ENCODE data around the gene CLSTN2. TPM values are rescaled to one million over a fixed set of nuclear protein-coding genes. Genes with fewer than 3 reads are reported as not detected.

CLSTN2 gene
- total and polyA plus RNA-seq, 2 experiments from 2014 or later: 3.5 to 7.0 TPM

DNA sequence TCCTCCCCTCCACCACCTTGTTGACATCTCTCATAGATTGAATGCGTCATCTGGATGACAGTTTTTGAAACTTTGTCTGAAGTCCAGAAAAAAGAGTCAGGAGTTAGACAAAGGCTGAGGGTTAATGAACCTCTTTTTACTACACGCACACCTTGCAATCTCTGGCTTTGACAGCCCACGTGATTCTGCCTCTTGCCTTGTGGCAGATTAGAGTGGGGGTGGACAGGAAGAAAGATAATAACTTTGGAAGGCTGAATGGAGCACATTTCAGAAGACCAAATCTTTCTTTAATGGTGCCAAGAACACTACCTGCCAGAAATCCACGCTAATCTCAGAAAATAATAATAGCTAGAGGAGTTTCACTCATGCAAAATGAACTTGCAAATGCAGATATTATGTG lies 415.0 kb downstream of the CLSTN2 start:
- TF ChIP-seq CTCF (IDR thresholded peaks at IDR 0.05; ENCODE audit: low read depth, low read length): no peak
- H3K4me3 ChIP-seq: no peak overlapping the region
- peaks cover 20% of the 10 kb centered on the region for H3K4me1 ChIP-seq (ENCODE audit: low read depth)
- H3K9me3 ChIP-seq (ENCODE audit: low read depth): no peaks in the 10 kb centered on the region
- DNase-seq (ENCODE audit: low read depth in 1 of 2, low spot score in 1 of 2): peak in 1 of 2 donors; percentile 45
- no peak overlapping the region for H3K27ac ChIP-seq
- H3K36me3 ChIP-seq: no peaks in the 10 kb centered on the region
- H3K27me3 ChIP-seq: no peaks in the 10 kb centered on the region

- Histone ChIP-seq H3K9me3 (ENCODE audit: low read depth) (no peaks in the 10 kb centered on the region), H3K4me3 (no peak overlapping the region)
- TF ChIP-seq CTCF (IDR thresholded peaks at IDR 0.05; ENCODE audit: low read depth, low read length): no peak
Measured at GRCh38 chr3:140351466-140351865, 416.5 kb downstream of the CLSTN2 start.

GRCh38 chr3:140355481-140355880 lies 420.5 kb downstream of the CLSTN2 start:
- Histone ChIP-seq H3K27ac (no peak overlapping the region), H3K27me3 (no peaks in the 10 kb centered on the region), H3K9me3 (ENCODE audit: low read depth) (no peaks in the 10 kb centered on the region), H3K4me3 (no peak overlapping the region), H3K4me1 (ENCODE audit: low read depth) (peaks cover 10% of the 10 kb centered on the region), H3K36me3 (no peaks in the 10 kb centered on the region)
- no peak for DNase-seq (ENCODE audit: low read depth in 1 of 2, low spot score in 1 of 2)
- no peak for TF ChIP-seq CTCF (IDR thresholded peaks at IDR 0.05; ENCODE audit: low read depth, low read length)

More at GRCh38 chr3:140351466-140351865, 416.5 kb downstream of the CLSTN2 start:
- no peak for DNase-seq (ENCODE audit: low read depth in 1 of 2, low spot score in 1 of 2)
- H3K4me1 ChIP-seq (ENCODE audit: low read depth): peaks cover 20% of the 10 kb centered on the region
- no peaks in the 10 kb centered on the region for H3K27me3 ChIP-seq
- no peaks in the 10 kb centered on the region for H3K36me3 ChIP-seq
- H3K27ac ChIP-seq: no peak overlapping the region

DNA sequence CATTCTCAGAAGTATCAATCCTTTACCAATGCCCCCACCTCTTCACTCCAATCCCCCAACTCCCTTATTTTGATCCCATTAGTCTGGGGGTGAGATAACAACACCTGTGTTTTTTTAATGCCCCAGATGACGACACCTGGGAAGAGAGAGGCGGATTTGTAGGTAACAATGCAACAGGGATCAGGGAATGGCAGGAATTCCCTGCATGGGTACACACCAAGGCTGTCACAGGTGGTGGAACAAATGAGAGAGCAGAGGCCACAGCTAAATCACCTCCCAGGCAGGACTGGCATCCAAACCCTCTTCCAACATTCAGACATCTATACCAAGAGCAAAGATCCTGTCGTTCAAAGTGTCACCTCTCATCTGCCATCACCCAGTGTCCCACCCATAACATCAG lies 423.7 kb downstream of the CLSTN2 start:
- no peak overlapping the region for H3K27ac ChIP-seq
- no peak for TF ChIP-seq CTCF (IDR thresholded peaks at IDR 0.05; ENCODE audit: low read depth, low read length)
- no peak for DNase-seq (ENCODE audit: low read depth in 1 of 2, low spot score in 1 of 2)

DNA sequence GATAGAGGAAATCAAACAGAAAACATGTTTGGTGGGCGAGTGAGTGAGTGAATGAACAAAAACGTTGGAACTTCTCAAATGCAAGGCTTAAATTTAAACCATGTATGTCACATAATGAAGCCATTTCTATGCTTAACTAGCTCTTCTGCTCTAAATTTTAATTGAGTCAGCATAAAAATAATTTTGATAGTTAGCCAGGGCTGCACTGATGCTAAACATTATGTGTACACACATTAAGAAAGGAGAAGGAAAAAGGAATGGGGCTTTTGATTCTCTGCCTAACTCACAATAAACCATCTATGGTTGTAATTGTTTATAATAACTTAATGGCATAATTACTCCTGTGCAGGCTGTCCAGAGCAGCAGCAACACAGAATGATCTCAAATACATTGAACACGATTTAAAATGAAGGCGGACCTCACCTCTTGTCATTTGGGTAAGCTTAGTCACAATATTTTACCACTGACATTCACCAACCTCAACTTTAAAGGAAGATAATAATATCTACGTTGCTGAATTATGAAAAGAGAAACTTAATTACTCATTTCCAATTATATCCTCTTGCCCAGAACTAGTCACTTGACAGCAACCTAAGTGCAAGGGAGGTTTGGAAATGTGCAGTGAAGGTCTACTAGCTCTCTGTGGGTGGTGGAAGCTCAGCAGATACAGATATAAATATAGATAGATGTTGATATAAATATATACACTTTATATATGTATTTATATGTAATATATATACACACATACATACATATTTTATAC lies 424.4 kb downstream of the CLSTN2 start:
- no peak for DNase-seq (ENCODE audit: low read depth in 1 of 2, low spot score in 1 of 2)

More for the DNA sequence above, 423.7 kb downstream of the CLSTN2 start:
- Histone ChIP-seq H3K9me3 (ENCODE audit: low read depth) (no peaks in the 10 kb centered on the region), H3K36me3 (no peaks in the 10 kb centered on the region), H3K4me1 (ENCODE audit: low read depth) (no peaks in the 10 kb centered on the region), H3K4me3 (no peak overlapping the region), H3K27me3 (no peaks in the 10 kb centered on the region)

More for the DNA sequence above, 424.4 kb downstream of the CLSTN2 start:
- no peaks in the 10 kb centered on the region for H3K9me3 ChIP-seq (ENCODE audit: low read depth)
- no peaks in the 10 kb centered on the region for H3K36me3 ChIP-seq
- H3K27me3 ChIP-seq: no peaks in the 10 kb centered on the region
- TF ChIP-seq CTCF (IDR thresholded peaks at IDR 0.05; ENCODE audit: low read depth, low read length): no peak
- no peaks in the 10 kb centered on the region for H3K4me1 ChIP-seq (ENCODE audit: low read depth)
- H3K27ac ChIP-seq: no peak overlapping the region
- no peak overlapping the region for H3K4me3 ChIP-seq

Data from cardiac muscle cell (in vitro differentiated cells and primary cell).